Activated CD8-positive, alpha-beta memory T cell treated with anti-CD3 and anti-CD28 coated beads, Interleukin-2, amount 50 U/mL, for 48 hours (primary cell): Measurements from ENCODE around the gene CCT6A.
"Not testable (repeated sequence)": the region's sequence is repeated elsewhere in the genome, so short reads cannot be mapped to it uniquely, and the experiment has no call there.

Experiments used
- DNase-seq: peaks from one replicate; pipeline ENCODE4 v3.0.0-alpha.2; 2020

The CCT6A gene

GRCh38 chr7:56104138-56104537 is 52.6 kb downstream of the CCT6A start:
- DNase-seq = not testable (repeated sequence)

- no peak for DNase-seq
These were observed 53.9 kb downstream of the CCT6A start for GRCh38 chr7:56105508-56105907.

- peak; percentile 91 for DNase-seq
These were observed 54.8 kb downstream of the CCT6A start, which contains the start of gene CHCHD2 for GRCh38 chr7:56106108-56107073. Gene CHCHD2, minus strand, starts transcription at chr7:56106476. Its CDS starts 63 bp downstream, at chr7:56106413.

DNA sequence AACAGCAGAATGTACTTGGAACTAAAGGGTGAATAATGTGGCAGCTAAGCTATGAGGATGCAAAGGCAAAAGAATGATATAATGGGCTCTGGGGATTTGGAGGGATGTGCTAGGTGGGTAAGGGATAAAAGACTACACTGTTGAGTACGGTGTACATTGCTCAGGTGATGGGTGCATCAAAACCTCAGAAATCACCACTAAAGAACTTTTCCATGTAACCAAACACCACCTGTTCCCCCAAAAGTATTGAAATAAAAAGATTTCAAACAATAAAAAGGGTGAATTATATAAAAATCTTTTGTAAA is 56.3 kb downstream of the CCT6A start:
- DNase-seq = no peak

DNA sequence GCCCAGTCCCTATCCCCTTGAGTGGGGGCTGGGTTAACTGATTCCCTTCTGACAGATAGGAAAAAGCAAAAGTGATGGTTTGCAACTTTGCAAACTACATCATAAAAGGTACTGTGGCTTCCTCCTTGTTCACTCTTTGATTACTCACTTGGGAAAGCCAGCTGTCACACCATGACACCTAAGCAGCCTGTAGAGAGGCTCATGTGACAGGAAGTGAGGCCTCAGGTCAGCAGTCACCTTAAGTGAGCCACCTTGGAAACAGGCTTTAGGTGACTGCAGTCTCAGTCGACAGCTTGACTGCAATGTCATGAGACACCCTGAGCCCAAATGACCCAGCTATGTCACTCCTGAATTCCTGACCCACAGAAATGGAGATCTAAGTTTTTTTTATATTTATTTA is 59.0 kb downstream of the CCT6A start:
- no peak for DNase-seq

- DNase-seq = not testable (repeated sequence)
These were observed 60.7 kb downstream of the CCT6A start for GRCh38 chr7:56112244-56112643.
